HCT116 (cell line): ENCODE data around the gene NXPE4. TPM values are rescaled to one million over a fixed set of nuclear protein-coding genes. Genes with fewer than 3 reads are reported as not detected.
"Not testable (repeated sequence)": the region's sequence is repeated elsewhere in the genome, so short reads cannot be mapped to it uniquely, and the experiment has no call there.

Experiments used
- ATAC-seq: fragments of 200-7000 bp; cut with Tn5 transposase; 2 replicates; pipeline ENCODE4 v1.9.1; 2020; ENCODE audit warnings: mild to moderate bottlenecking, moderate library complexity
- BruUV-seq: library from RNA; stranded (reverse); fragments of 400-500 nt; replicated peaks from 2 replicates; lab custom pipeline; 2021; lab: Mats Ljungman, UMichigan
- CTCF ChIA-PET: fragments of 300-600 bp; sonication (Branson Sonifier 250); formaldehyde crosslinking; loops from one replicate; lab custom pipeline; 2021; ENCODE audit warnings: antibody characterized with exemption; lab: Charles Lee
- POLR2A ChIA-PET: fragments of 300-600, 350-600 bp; sonication (Branson Sonifier 250); formaldehyde crosslinking; loops from one replicate; lab custom pipeline; 2021; ENCODE audit warnings: antibody characterized with exemption; lab: Charles Lee
- RAD21 ChIA-PET, 2 experiments: fragments of 300-600 bp; sonication (Branson Sonifier 250); formaldehyde crosslinking; loops; one replicate each; lab custom pipeline; 2023; ENCODE audit warnings: low total read pairs in 2 of 2; ENCODE audit not compliant: uncharacterized antibody in 2 of 2, unreplicated experiment in 2 of 2, low non-redundant PET in 1 of 2; lab: Charles Lee
- DNase-seq: peaks from one replicate; pipeline ENCODE4 v3.0.0-alpha.2; 2010; ENCODE audit warnings: low read depth, low spot score
- H2AFZ ChIP-seq: fragments of 200-600 bp; shearing (Covaris generic), sonication (generic); 2 replicates; pipeline ENCODE4 v1.6.1; 2017; ENCODE audit warnings: low read depth, mixed run types, mixed read lengths, antibody characterized with exemption, low read length; ENCODE audit not compliant: poor library complexity, severe bottlenecking
- H3K27ac ChIP-seq: 2 replicates; pipeline ENCODE4 v1.5.1; 2012; ENCODE audit warnings: low read depth, low read length
- H3K27me3 ChIP-seq: fragments of 200-600 bp; sonication (generic); 2 replicates; pipeline ENCODE4 v1.6.1; 2016; ENCODE audit warnings: mixed run types, low read length, mixed read lengths; ENCODE audit not compliant: insufficient read depth
- H3K36me3 ChIP-seq, 2 experiments: fragments of 200-500 bp in 1 of 2; fragments of 200-600 bp in 1 of 2; sonication (Bioruptor generic) in 1 of 2; sonication (generic) in 1 of 2; 2 replicates each; pipeline versions ENCODE4 v1.5.1 to v1.6.1; 2014 to 2016; ENCODE audit warnings: low read length in 2 of 2, inconsistent platforms in 1 of 2, mixed read lengths in 1 of 2, mixed run types in 1 of 2; ENCODE audit not compliant: insufficient read depth in 2 of 2, control insufficient read depth in 1 of 2
- H3K4me1 ChIP-seq, 2 experiments: fragments of 200-600 bp in 1 of 2; sonication (generic) in 1 of 2; 2 replicates each; pipeline versions ENCODE4 v1.5.1 to v1.6.1; 2012 to 2017; ENCODE audit warnings: low read length in 2 of 2, inconsistent platforms in 1 of 2, mild to moderate bottlenecking in 1 of 2, mixed read lengths in 1 of 2, mixed run types in 1 of 2, moderate library complexity in 1 of 2; ENCODE audit not compliant: insufficient read depth in 2 of 2, control insufficient read depth in 1 of 2
- H3K4me2 ChIP-seq: fragments of 200-600 bp; sonication (generic); 2 replicates; pipeline ENCODE4 v1.6.1; 2017; ENCODE audit warnings: mixed run types, low read length, mixed read lengths
- H3K4me3 ChIP-seq, 2 experiments: fragments of 200-600 bp in 1 of 2; sonication (generic) in 1 of 2; replicated peaks in 1 of 2; 2 replicates each; pipeline ENCODE4 v1.5.1; 2011 to 2016; ENCODE audit warnings: low read length in 2 of 2, control low read depth in 1 of 2, low read depth in 1 of 2, mild to moderate bottlenecking in 1 of 2, mixed read lengths in 1 of 2, mixed run types in 1 of 2
- H3K79me2 ChIP-seq: fragments of 200-600 bp; sonication (generic); 2 replicates; pipeline ENCODE4 v1.6.1; 2017; ENCODE audit warnings: mild to moderate bottlenecking, mixed run types, low read length, moderate library complexity, mixed read lengths; ENCODE audit not compliant: insufficient read depth
- H3K9ac ChIP-seq: fragments of 200-600 bp; sonication (generic); 2 replicates; pipeline ENCODE4 v1.6.1; 2016; ENCODE audit warnings: low read length, mixed read lengths
- H3K9me2 ChIP-seq: fragments of 200-600 bp; sonication (generic), shearing (Covaris generic); 2 replicates; pipeline ENCODE4 v1.6.1; 2017; ENCODE audit warnings: mixed run types, mild to moderate bottlenecking, moderate library complexity; ENCODE audit not compliant: insufficient read depth
- H3K9me3 ChIP-seq, 2 experiments: fragments of 200-500 bp in 1 of 2; fragments of 200-600 bp in 1 of 2; sonication (Bioruptor generic) in 1 of 2; sonication (generic) in 1 of 2; 2 replicates each; pipeline ENCODE4 v1.6.1; 2014 to 2017; ENCODE audit warnings: low read length in 2 of 2, mixed read lengths in 2 of 2, inconsistent platforms in 1 of 2, low read depth in 1 of 2, mild to moderate bottlenecking in 1 of 2, mixed run types in 1 of 2, moderate library complexity in 1 of 2; ENCODE audit not compliant: control insufficient read depth in 1 of 2, insufficient read depth in 1 of 2
- H4K20me1 ChIP-seq: fragments of 200-600 bp; sonication (generic), shearing (Covaris generic); 2 replicates; pipeline ENCODE4 v1.6.1; 2017; ENCODE audit warnings: mixed run types, mild to moderate bottlenecking, moderate library complexity; ENCODE audit not compliant: insufficient read depth
- ATF3 ChIP-seq: IDR thresholded peaks from 2 replicates; pipeline ENCODE4 v1.6.1; 2012
- intact Hi-C: fragments of 100-400 bp; cut with micrococcal nuclease; formaldehyde crosslinking; loops from 2 replicates; pipeline ENCODE4 v1.10.0; 2022
- total RNA-seq: library from RNA; stranded (reverse); gene quantifications from one replicate; pipeline ENCODE4 v1.2.1, GENCODE V29; 2021; ENCODE audit not compliant: unreplicated experiment

The NXPE4 gene
- total RNA-seq, 1 experiment from 2014 or later = not detected

GRCh38 chr11:114639440-114639839, 43.9 kb upstream of the NXPE4 start:
- H2AFZ ChIP-seq, H3K27me3 ChIP-seq, POLR2A ChIA-PET, BruUV-seq, H3K9me2 ChIP-seq, H4K20me1 ChIP-seq, ATAC-seq, intact Hi-C loops, H3K27ac ChIP-seq, H3K4me3 ChIP-seq, H3K4me1 ChIP-seq, DNase-seq, CTCF ChIA-PET, H3K79me2 ChIP-seq, H3K9ac ChIP-seq, RAD21 ChIA-PET, H3K36me3 ChIP-seq, H3K9me3 ChIP-seq, H3K4me2 ChIP-seq: not testable (repeated sequence)

DNA sequence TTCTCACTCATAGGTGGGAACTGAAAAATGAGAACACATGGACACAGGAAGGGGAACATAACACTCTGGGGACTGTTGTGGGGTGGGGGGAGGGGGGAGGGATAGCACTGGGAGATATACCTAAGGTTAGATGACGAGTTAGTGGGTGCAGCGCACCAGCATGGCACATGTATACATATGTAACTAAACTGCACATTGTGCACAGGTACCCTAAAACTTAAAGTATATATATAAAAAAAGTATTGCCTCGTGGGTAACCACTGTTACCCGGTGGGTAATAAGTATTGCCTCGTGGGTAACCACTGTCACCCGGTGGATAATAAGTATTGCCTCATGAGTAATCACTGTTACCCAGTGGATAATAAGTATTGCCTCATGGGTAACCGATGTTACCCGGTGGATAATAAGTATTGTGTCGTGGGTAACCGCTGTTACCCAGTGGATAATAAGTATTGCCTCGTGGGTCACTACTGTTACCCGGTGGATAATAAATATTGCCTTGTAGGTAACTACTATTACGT, 35.9 kb upstream of the NXPE4 start:
- BruUV-seq, H2AFZ ChIP-seq, CTCF ChIA-PET, intact Hi-C loops, DNase-seq, H3K9me3 ChIP-seq, H3K4me3 ChIP-seq, H3K4me2 ChIP-seq, H3K4me1 ChIP-seq, H3K9me2 ChIP-seq, H4K20me1 ChIP-seq, H3K79me2 ChIP-seq, ATAC-seq, H3K36me3 ChIP-seq, H3K27me3 ChIP-seq, RAD21 ChIA-PET, POLR2A ChIA-PET, H3K9ac ChIP-seq, H3K27ac ChIP-seq: not testable (repeated sequence)

GRCh38 chr11:114625294-114625693, 29.7 kb upstream of the NXPE4 start:
- TF ChIP-seq ATF3 = no peak
- ATAC-seq (no peak), DNase-seq (no peak)
- no peak overlapping the region for H2AFZ ChIP-seq
- peaks cover 4 to 22% of the 10 kb centered on the region in 2 experiments; a peak in 2 of 4 replicates for H3K9me3 ChIP-seq
- BruUV-seq = no TSS peak
- RAD21 ChIA-PET = no interaction called here
- no peak overlapping the region for H3K9ac ChIP-seq
- no peak overlapping the region for H3K4me3 ChIP-seq
- POLR2A ChIA-PET = no interaction called here
- no peaks in the 10 kb centered on the region for H4K20me1 ChIP-seq
- H3K4me1 ChIP-seq = no peaks in the 10 kb centered on the region
- H3K36me3 ChIP-seq = no peaks in the 10 kb centered on the region
- CTCF ChIA-PET = no interaction called here
- no peak overlapping the region for H3K4me2 ChIP-seq
- H3K27ac ChIP-seq = no peak overlapping the region
- no peaks in the 10 kb centered on the region for H3K27me3 ChIP-seq
- no peaks in the 10 kb centered on the region for H3K9me2 ChIP-seq
- intact Hi-C loops = no loop called here
- H3K79me2 ChIP-seq = no peaks in the 10 kb centered on the region
